Memory B cell (primary cell): ENCODE measurements around the gene FAM180B.

Experiments
- ATAC-seq: fragments of 150-1000 bp; cut with Tn5 transposase; 2 replicates; pipeline ENCODE4 v1.10.0; 2021; ENCODE audit warnings: low read depth, mild to moderate bottlenecking, moderate library complexity
- DNase-seq, 2 donors: peaks; one replicate each; pipeline ENCODE4 v3.0.0; 2022; ENCODE audit warnings: low spot score in 2 of 2
- H3K27ac Mint-ChIP-seq: one replicate; pipeline ENCODE4 v1.8.0; 2022; ENCODE audit warnings: mild to moderate bottlenecking, moderate library complexity, mixed read lengths
- H3K27me3 Mint-ChIP-seq: one replicate; pipeline ENCODE4 v1.8.0; 2022; ENCODE audit warnings: mixed read lengths
- H3K36me3 Mint-ChIP-seq: one replicate; pipeline ENCODE4 v1.8.0; 2022; ENCODE audit warnings: mild to moderate bottlenecking, mixed read lengths
- H3K4me1 Mint-ChIP-seq: one replicate; pipeline ENCODE4 v1.8.0; 2022; ENCODE audit warnings: mixed read lengths
- H3K4me3 Mint-ChIP-seq: one replicate; pipeline ENCODE4 v1.8.0; 2022; ENCODE audit warnings: mild to moderate bottlenecking, moderate library complexity, mixed read lengths
- H3K9me3 Mint-ChIP-seq: one replicate; pipeline ENCODE4 v1.8.0; 2022; ENCODE audit warnings: mixed read lengths

FAM180B gene

DNA sequence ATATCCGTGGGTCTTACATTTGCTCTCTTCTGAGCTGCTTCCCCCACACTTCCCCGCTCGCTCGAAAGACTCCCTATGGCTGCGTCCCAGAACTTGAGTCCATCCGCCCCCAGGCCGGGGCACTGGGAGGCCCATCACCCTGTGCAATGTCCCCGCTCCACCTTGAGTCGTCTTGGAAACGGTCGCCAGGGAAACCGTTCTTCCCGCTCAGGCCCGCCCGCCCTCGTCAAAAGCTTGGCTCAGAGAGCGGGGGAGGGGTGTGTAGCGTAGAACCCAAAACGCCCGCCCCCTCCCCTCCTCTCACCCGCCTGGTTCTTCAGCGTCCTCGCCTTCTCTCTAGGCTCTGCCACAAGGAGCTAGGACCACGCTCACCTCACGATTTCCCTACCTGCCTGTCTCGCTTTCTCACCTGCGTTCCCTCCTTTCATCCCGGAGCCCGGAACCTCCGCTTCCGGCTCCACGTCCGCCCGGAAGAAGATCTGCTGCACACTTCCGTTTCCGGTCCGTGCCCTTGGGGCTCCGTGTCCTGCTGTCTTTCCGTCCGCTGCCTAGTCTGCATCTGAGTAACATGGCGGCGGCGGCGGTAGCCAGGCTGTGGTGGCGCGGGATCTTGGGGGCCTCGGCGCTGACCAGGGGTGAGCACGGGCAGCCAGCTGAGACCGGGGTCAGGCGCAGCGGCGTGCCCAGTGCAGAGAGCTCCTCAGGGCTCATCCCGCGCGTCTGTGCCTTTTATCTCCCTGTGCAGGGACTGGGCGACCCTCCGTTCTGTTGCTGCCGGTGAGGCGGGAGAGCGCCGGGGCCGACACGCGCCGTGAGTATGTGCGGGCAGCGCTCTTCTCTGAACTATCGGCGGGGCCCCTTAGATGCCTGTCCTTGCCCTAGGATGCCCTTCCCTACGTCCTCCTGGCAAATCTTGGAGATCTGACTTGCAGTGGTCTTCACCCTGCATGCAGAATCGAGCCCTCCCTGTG, 7.7 kb upstream of the FAM180B start, which contains the start of the genes KBTBD4 and NDUFS3:
KBTBD4 (minus strand) TSS at position 447 of the 971 bp plus-strand sequence; CDS start at position 428, 19 bp downstream.
NDUFS3 (plus strand) TSS at position 551 of the 971 bp plus-strand sequence; CDS start at position 569, 18 bp downstream.
- peaks cover 19% of the 10 kb centered on the region for H3K36me3 Mint-ChIP-seq
- peak within 1 kb of the TSS; percentile 100 for H3K4me3 Mint-ChIP-seq
- ATAC-seq (peak; percentile 97), DNase-seq (peak; percentile 89 to 97)
- H3K4me1 Mint-ChIP-seq = peaks cover 16% of the 10 kb centered on the region
- peak within 1 kb of the TSS; percentile 95 for H3K27ac Mint-ChIP-seq
- no peaks in the 10 kb centered on the region for H3K27me3 Mint-ChIP-seq
- no peaks in the 10 kb centered on the region for H3K9me3 Mint-ChIP-seq

DNA sequence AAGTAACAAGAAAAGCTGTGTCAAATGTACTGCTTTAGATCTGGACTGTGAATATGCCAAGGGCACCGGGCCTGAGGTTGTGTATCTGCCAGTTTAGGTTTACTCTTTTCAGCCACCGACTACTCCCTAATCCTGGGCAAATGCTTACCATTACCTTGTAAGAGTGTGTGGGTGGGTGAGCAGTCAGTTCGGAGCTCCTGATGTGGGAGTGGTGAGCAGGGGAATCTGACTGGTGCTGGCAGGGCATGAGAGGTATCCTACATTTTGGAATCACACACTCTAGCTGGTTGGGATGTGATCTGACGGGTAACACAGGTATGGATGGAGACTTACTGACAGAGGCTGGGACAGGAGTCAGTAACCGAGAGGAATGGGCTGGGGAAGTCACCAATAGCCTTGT, 2.6 kb upstream of the FAM180B start:
- peaks cover 14% of the 10 kb centered on the region for H3K36me3 Mint-ChIP-seq
- no peak for DNase-seq
- H3K4me3 Mint-ChIP-seq = no peak overlapping the region
- H3K27me3 Mint-ChIP-seq = no peaks in the 10 kb centered on the region
- no peak overlapping the region for H3K27ac Mint-ChIP-seq
- ATAC-seq = no peak
- H3K4me1 Mint-ChIP-seq = peaks cover 10% of the 10 kb centered on the region
- no peaks in the 10 kb centered on the region for H3K9me3 Mint-ChIP-seq

DNA sequence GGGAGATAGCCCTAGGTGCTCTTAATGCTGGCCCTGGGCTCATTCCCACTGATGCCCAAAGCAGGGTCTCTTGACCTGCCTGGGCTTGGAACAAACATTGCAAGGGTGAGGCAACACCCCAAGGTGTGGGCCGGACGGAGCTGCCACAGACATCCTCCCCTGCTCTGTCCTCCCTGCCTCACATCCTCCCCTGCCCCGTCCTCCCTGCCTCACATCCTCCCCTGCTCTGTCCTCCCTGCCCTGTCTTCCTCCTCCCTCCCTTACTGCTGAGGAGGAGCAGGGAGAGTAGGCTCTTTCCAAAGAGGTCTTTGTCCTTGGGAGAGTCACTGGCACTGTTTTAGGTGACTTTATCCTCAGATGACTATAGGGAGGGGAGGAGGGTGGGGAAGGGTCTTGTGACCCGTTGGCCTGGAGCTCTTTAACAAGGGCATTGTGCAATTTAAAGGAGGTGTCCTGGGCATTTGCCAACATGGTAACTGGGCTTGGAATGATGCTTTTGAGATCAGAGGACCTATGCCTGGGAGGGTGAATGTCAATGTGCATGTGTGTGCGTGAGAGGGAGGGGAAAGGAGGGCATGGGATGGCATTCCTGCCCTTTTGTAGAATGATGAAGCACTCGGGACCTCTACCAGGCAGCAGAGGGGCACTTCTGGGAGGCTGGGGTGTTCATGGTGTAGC, 700 bp downstream of the FAM180B start:
- DNase-seq (no peak), ATAC-seq (no peak)
- H3K4me3 Mint-ChIP-seq = no peak overlapping the region
- no peaks in the 10 kb centered on the region for H3K27me3 Mint-ChIP-seq
- no peaks in the 10 kb centered on the region for H3K4me1 Mint-ChIP-seq
- H3K27ac Mint-ChIP-seq = no peak overlapping the region
- peaks cover 13% of the 10 kb centered on the region for H3K36me3 Mint-ChIP-seq
- no peaks in the 10 kb centered on the region for H3K9me3 Mint-ChIP-seq

DNA sequence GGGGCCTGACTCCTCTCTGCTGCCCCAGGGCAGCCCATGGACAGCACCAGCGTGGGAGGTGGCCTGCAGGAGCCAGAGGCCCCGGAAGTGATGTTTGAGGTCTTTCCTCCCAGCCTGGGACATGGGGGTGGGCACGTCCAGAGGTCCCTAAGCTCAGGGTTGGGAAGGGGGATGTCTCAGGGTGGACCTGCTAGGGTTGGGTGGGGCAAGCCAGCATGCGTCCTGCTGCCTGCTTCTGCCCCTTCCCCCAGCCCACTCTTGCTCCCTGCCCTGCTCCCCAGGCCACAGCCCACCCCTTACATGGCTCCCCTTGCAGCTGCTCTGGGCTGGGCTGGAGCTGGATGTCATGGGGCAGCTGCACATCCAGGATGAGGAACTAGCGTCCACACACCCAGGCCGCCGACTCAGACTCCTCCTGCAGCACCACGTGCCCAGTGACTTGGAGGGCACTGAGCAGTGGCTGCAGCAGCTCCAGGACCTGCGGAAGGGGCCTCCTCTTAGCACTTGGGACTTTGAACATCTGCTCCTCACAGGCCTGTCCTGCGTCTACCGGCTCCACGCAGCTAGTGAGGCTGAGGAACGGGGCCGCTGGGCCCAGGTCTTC, 1.3 kb downstream of the FAM180B start:
- Mint-ChIP-seq H3K27me3 (peaks cover 3% of the 10 kb centered on the region), H3K9me3 (no peaks in the 10 kb centered on the region), H3K27ac (no peak overlapping the region), H3K4me3 (no peak overlapping the region), H3K4me1 (no peaks in the 10 kb centered on the region), H3K36me3 (peaks cover 10% of the 10 kb centered on the region)
- DNase-seq (no peak), ATAC-seq (no peak)

- Mint-ChIP-seq H3K9me3 (no peaks in the 10 kb centered on the region), H3K4me3 (no peak overlapping the region)
Observed at GRCh38 chr11:47589118-47589517, 2.6 kb downstream of the FAM180B start.

GRCh38 chr11:47589584-47589976, 3.1 kb downstream of the FAM180B start:
- no peak for ATAC-seq
- Mint-ChIP-seq H3K27me3 (peaks cover 14% of the 10 kb centered on the region), H3K9me3 (no peaks in the 10 kb centered on the region), H3K4me1 (no peaks in the 10 kb centered on the region), H3K4me3 (no peak overlapping the region), H3K36me3 (no peaks in the 10 kb centered on the region), H3K27ac (no peak overlapping the region)
- no peak for DNase-seq

More at GRCh38 chr11:47589118-47589517, 2.6 kb downstream of the FAM180B start:
- Mint-ChIP-seq H3K36me3 (peaks cover 4% of the 10 kb centered on the region), H3K27ac (no peak overlapping the region), H3K27me3 (peaks cover 11% of the 10 kb centered on the region), H3K4me1 (no peaks in the 10 kb centered on the region)
- no peak for DNase-seq
- ATAC-seq = no peak

GRCh38 chr11:47589977-47590861, 3.7 kb downstream of the FAM180B start:
- ATAC-seq (no peak), DNase-seq (no peak)
- Mint-ChIP-seq H3K9me3 (no peaks in the 10 kb centered on the region), H3K36me3 (no peaks in the 10 kb centered on the region), H3K27ac (no peak overlapping the region), H3K4me1 (no peaks in the 10 kb centered on the region), H3K27me3 (peaks cover 16% of the 10 kb centered on the region), H3K4me3 (no peak overlapping the region)

DNA sequence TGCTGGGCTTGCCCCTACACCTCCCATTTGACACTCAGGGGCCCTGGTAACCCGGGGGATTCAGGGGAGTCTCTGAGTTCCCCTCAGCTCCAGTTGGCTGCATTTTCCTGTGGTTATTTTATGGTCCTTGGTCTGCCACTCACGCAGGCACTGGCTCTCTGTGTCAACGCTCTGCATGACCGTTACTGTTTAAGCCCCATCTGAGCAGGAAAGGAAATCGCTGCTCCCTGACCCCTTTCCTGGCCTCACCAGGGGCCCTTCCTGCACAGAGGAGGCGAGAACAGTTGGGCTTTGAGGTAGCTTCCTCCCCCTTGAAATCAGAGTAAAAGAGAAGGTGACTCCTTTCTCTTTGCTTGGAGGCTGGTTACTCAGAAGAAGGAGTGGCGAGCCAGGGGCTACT, 5.3 kb downstream of the FAM180B start:
- Mint-ChIP-seq H3K36me3 (no peaks in the 10 kb centered on the region), H3K4me1 (no peaks in the 10 kb centered on the region), H3K4me3 (no peak overlapping the region), H3K27ac (no peak overlapping the region), H3K9me3 (no peaks in the 10 kb centered on the region), H3K27me3 (peaks cover 22% of the 10 kb centered on the region)
- DNase-seq (no peak), ATAC-seq (no peak)

GRCh38 chr11:47592251-47592650, 5.8 kb downstream of the FAM180B start:
- ATAC-seq = no peak
- H3K36me3 Mint-ChIP-seq = no peaks in the 10 kb centered on the region
- no peaks in the 10 kb centered on the region for H3K4me1 Mint-ChIP-seq
- H3K27me3 Mint-ChIP-seq = peaks cover 22% of the 10 kb centered on the region
- no peak for DNase-seq
- no peaks in the 10 kb centered on the region for H3K9me3 Mint-ChIP-seq
- H3K4me3 Mint-ChIP-seq = no peak overlapping the region
- H3K27ac Mint-ChIP-seq = no peak overlapping the region

- peaks cover 22% of the 10 kb centered on the region for H3K27me3 Mint-ChIP-seq
- no peaks in the 10 kb centered on the region for H3K9me3 Mint-ChIP-seq
- no peak overlapping the region for H3K27ac Mint-ChIP-seq
- H3K4me3 Mint-ChIP-seq = no peak overlapping the region
- H3K4me1 Mint-ChIP-seq = no peaks in the 10 kb centered on the region
- ATAC-seq (no peak), DNase-seq (no peak)
- no peaks in the 10 kb centered on the region for H3K36me3 Mint-ChIP-seq
Observed at GRCh38 chr11:47592970-47593369, 6.5 kb downstream of the FAM180B start.

GRCh38 chr11:47593492-47593933, 7.0 kb downstream of the FAM180B start:
- DNase-seq = no peak

DNA sequence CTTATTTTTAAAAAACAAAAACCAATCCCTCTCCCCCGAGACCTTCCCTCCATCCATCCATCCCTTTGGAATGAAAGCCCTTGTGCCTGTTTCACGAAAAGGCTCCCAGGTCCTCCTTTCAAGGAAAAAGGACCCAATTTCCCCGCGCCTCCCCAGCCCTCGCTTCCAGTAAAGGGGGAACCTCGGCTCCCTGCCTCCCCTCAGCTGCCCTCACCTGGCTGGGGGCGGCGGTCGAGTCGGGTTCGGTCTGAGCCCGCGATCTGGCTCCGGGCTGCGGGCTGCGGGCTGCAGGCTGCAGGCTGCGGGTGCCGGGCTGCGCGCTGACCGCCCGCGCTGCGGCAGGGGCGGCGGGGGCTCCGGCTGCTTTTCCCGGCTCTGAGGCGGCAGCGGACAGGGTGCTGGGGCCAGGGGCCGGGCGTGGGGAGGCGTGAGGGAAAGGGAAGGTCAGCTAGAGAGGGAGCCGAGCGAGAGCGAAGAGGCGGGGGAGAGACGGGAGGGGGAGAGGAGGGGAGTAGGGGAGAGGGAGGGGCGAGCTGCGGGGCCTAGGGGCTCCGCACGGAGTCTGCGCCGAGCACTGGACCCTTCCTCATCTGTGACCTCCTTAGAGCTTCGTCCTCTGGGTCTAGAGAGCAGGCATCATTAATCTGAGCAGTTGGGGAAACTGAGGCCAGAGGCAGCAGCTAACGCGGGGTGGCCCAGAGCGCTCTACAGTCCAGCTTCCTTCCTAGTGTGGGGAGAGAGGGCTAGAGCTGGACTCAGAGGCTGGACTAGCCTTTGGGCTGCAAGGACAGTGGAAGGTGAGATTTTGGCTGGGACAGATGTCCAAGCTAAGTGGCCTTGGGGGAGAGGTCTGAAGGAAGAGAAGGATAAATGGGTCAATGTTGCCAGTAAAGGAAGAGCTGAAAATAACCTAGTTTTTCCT, 7.7 kb downstream of the FAM180B start, which contains the start of gene C1QTNF4:
C1QTNF4 (minus strand) TSS at position 478 of the 922 bp plus-strand sequence. CDS start 3,601 bp downstream, outside the sequence.
- Mint-ChIP-seq H3K27me3 (peaks cover 24% of the 10 kb centered on the region), H3K4me3 (no peak within 1 kb of the TSS), H3K27ac (no peak within 1 kb of the TSS), H3K36me3 (peaks cover 2% of the 10 kb centered on the region), H3K9me3 (no peaks in the 10 kb centered on the region), H3K4me1 (no peaks in the 10 kb centered on the region)
- DNase-seq (no peak), ATAC-seq (no peak)

More at GRCh38 chr11:47593492-47593933, 7.0 kb downstream of the FAM180B start:
- H3K36me3 Mint-ChIP-seq = peaks cover 2% of the 10 kb centered on the region
- H3K4me1 Mint-ChIP-seq = no peaks in the 10 kb centered on the region
- H3K27ac Mint-ChIP-seq = no peak overlapping the region
- ATAC-seq = no peak
- no peaks in the 10 kb centered on the region for H3K9me3 Mint-ChIP-seq
- H3K4me3 Mint-ChIP-seq = no peak overlapping the region
- peaks cover 24% of the 10 kb centered on the region for H3K27me3 Mint-ChIP-seq
